Brain microvascular endothelial cell (primary cell): ENCODE results near the gene MRPL4.
A peak's percentile ranks its signal among the peaks of the same experiment; 100 is the strongest.

ENCODE experiments used
- DNase-seq: peaks from one replicate; pipeline ENCODE4 v3.0.0-alpha.2; 2020
- H3K27ac ChIP-seq: fragments of 250-450 bp; sonication (Bioruptor Pico); 2 replicates; pipeline ENCODE4 v1.5.1; 2020; ENCODE audit warnings: mild to moderate bottlenecking, moderate library complexity
- H3K27me3 ChIP-seq: fragments of 250-450 bp; sonication (Bioruptor Pico); replicated peaks from 2 replicates; pipeline ENCODE4 v1.5.1; 2020; ENCODE audit warnings: mild to moderate bottlenecking
- H3K36me3 ChIP-seq: fragments of 250-450 bp; sonication (Bioruptor Pico); replicated peaks from 2 replicates; pipeline ENCODE4 v1.5.1; 2020; ENCODE audit warnings: mild to moderate bottlenecking
- H3K4me3 ChIP-seq: 2 replicates; pipeline ENCODE4 v1.5.1; 2011; ENCODE audit warnings: low read depth, mild to moderate bottlenecking, control low read depth, low read length, moderate library complexity
- CTCF ChIP-seq: IDR thresholded peaks from 2 replicates; pipeline ENCODE4 v1.5.1; 2011; ENCODE audit warnings: low read depth, mild to moderate bottlenecking, moderate library complexity, low read length, control low read depth, inconsistent platforms; ENCODE audit errors: missing control alignments
- in situ Hi-C: cut with HindIII; loops from 2 replicates; pipeline ENCODE4 v1.10.0; 2017; ENCODE audit warnings: low sequenced_read_pairs, low pct_ligation_motif_present

The MRPL4 gene

GRCh38 chr19:10269333-10270179 lies 17.5 kb downstream of the MRPL4 start:
- peak; percentile 94 for TF ChIP-seq CTCF
- H3K4me3 ChIP-seq = peak overlapping the region; percentile 47
- peak; percentile 68 for DNase-seq
- peak overlapping the region; percentile 23 for H3K27ac ChIP-seq
- in situ Hi-C loops = no loop called here
- no peaks in the 10 kb centered on the region for H3K36me3 ChIP-seq
- H3K27me3 ChIP-seq = no peaks in the 10 kb centered on the region

- no peak for TF ChIP-seq CTCF
- DNase-seq = no peak
- Histone ChIP-seq H3K36me3 (no peaks in the 10 kb centered on the region), H3K27ac (peak overlapping the region; percentile 23), H3K4me3 (peak overlapping the region; percentile 47), H3K27me3 (no peaks in the 10 kb centered on the region)
- in situ Hi-C loops = no loop called here
Observed at GRCh38 chr19:10270180-10270615, 18.2 kb downstream of the MRPL4 start.

- Histone ChIP-seq H3K27me3 (no peaks in the 10 kb centered on the region), H3K4me3 (peak within 1 kb of the TSS; percentile 47), H3K36me3 (no peaks in the 10 kb centered on the region), H3K27ac (peak within 1 kb of the TSS; percentile 23)
- DNase-seq = peak; percentile 39
- in situ Hi-C loops = no loop called here
- TF ChIP-seq CTCF = no peak
Observed at GRCh38 chr19:10270616-10271394, 18.8 kb downstream of the MRPL4 start, which contains the start of gene ICAM1. Gene ICAM1 (plus strand): TSS chr19:10271120. CDS start chr19:10271160, 40 bp downstream.

GRCh38 chr19:10271543-10272086 lies 19.6 kb downstream of the MRPL4 start:
- no peak for TF ChIP-seq CTCF
- DNase-seq = no peak
- no peak overlapping the region for H3K27ac ChIP-seq
- H3K27me3 ChIP-seq = no peaks in the 10 kb centered on the region
- H3K36me3 ChIP-seq = no peaks in the 10 kb centered on the region
- in situ Hi-C loops = no loop called here
- peak overlapping the region; percentile 47 for H3K4me3 ChIP-seq

- no peak for DNase-seq
- in situ Hi-C loops = no loop called here
- Histone ChIP-seq H3K4me3 (no peak overlapping the region), H3K36me3 (peaks cover 2% of the 10 kb centered on the region), H3K27me3 (no peaks in the 10 kb centered on the region), H3K27ac (no peak overlapping the region)
- TF ChIP-seq CTCF = no peak
Observed at GRCh38 chr19:10274589-10274988, 22.6 kb downstream of the MRPL4 start.
